RPMI7951 (cell line): Measurements from ENCODE around the gene PURB. TPM values are rescaled to one million over a fixed set of nuclear protein-coding genes. Genes with fewer than 3 reads are reported as not detected.
"Not testable (repeated sequence)": the region's sequence is repeated elsewhere in the genome, so short reads cannot be mapped to it uniquely, and the experiment has no call there.

ENCODE experiments used
- DNase-seq: peaks from one replicate; pipeline ENCODE4 v3.0.0-alpha.2; 2012; ENCODE audit warnings: low read depth
- total RNA-seq: library from RNA; depleted of rRNA; stranded (reverse); fragments of >200 nt; shearing (Covaris generic); gene quantifications from 2 replicates; pipeline ENCODE4 v1.2.3, GENCODE V29; 2014; rRNA removed

Gene PURB
- total RNA-seq, 1 experiment from 2014 or later, result 28.2 TPM

GRCh38 chr7:44853391-44853790 is 31.9 kb downstream of the PURB start:
- DNase-seq, result no peak

GRCh38 chr7:44852590-44852989 is 32.7 kb downstream of the PURB start:
- no peak for DNase-seq

- DNase-seq, result no peak
Measured at GRCh38 chr7:44849885-44850544, 35.3 kb downstream of the PURB start.

- no peak for DNase-seq
Measured at GRCh38 chr7:44849259-44849884, 36.0 kb downstream of the PURB start.

GRCh38 chr7:44847920-44848634 is 37.3 kb downstream of the PURB start, which contains the start of gene H2AZ2:
TSS of gene H2AZ2 (minus strand) at chr7:44848087. CDS start at chr7:44847971, 116 bp downstream.
- peak; percentile 100 for DNase-seq

- DNase-seq, result peak; percentile 83
Measured at GRCh38 chr7:44847509-44847919, 37.8 kb downstream of the PURB start.

- no peak for DNase-seq
Measured at GRCh38 chr7:44846816-44847508, 38.4 kb downstream of the PURB start.

- DNase-seq, result not testable (repeated sequence)
Measured at GRCh38 chr7:44846390-44846789, 38.9 kb downstream of the PURB start.

- no peak for DNase-seq
Measured at GRCh38 chr7:44845451-44845850, 39.9 kb downstream of the PURB start.

GRCh38 chr7:44843440-44843839 is 41.9 kb downstream of the PURB start:
- DNase-seq, result not testable (repeated sequence)

- DNase-seq, result not testable (repeated sequence)
Measured at GRCh38 chr7:44842675-44843074, 42.7 kb downstream of the PURB start.

- no peak for DNase-seq
Measured at GRCh38 chr7:44838751-44839150, 46.6 kb downstream of the PURB start.

GRCh38 chr7:44827567-44827966 is 57.8 kb downstream of the PURB start:
- no peak for DNase-seq

Other genes starting within 250 kb of the PURB start
- 6.6 and 7.9 TPM in 2 replicates for gene ZMIZ2, start 136.7 kb downstream of the PURB start, total RNA-seq
- gene PPIA, start 88.8 kb downstream of the PURB start, total RNA-seq, result 9,490 and 10,456 TPM in 2 replicates
- gene H2AZ2, start 37.4 kb downstream of the PURB start, total RNA-seq, result 822 and 1,026 TPM in 2 replicates
- gene MYO1G, start 93.5 kb upstream of the PURB start, total RNA-seq, result under 0.01 TPM in 1 of 2 replicates, not detected in the other
- gene CCM2, start 114.7 kb upstream of the PURB start, total RNA-seq, result 65.0 and 75.1 TPM in 2 replicates
- 0.24 and 0.29 TPM in 2 replicates for gene NACAD, start 203.4 kb upstream of the PURB start, total RNA-seq
- 89.3 and 94.0 TPM in 2 replicates for gene TBRG4, start 226.2 kb upstream of the PURB start, total RNA-seq